ENCODE measurements around the gene EFNA4. TPM values are rescaled to one million over a fixed set of nuclear protein-coding genes. Genes with fewer than 3 reads are reported as not detected.

Gene EFNA4
- polyA plus RNA-seq, 1 donor (not counting 4 experiments of a cell fraction or from before 2014, with no cell fraction given) = 7.6 TPM

GRCh38 chr1:155023627-155024026 lies 39.9 kb upstream of the EFNA4 start:
- H3K27ac ChIP-seq (ENCODE audit: control insufficient read depth, insufficient read depth, low read length) = no peak overlapping the region
- H3K79me2 ChIP-seq (ENCODE audit: control insufficient read depth, insufficient read depth, low read length) = no peaks in the 10 kb centered on the region
- FAIRE-seq (no peak), DNase-seq (ENCODE audit: low read depth, low spot score) (no peak)
- H3K9me3 ChIP-seq (ENCODE audit: control insufficient read depth, low read depth, low read length) = no peaks in the 10 kb centered on the region
- TF ChIP-seq, protein P1, sequence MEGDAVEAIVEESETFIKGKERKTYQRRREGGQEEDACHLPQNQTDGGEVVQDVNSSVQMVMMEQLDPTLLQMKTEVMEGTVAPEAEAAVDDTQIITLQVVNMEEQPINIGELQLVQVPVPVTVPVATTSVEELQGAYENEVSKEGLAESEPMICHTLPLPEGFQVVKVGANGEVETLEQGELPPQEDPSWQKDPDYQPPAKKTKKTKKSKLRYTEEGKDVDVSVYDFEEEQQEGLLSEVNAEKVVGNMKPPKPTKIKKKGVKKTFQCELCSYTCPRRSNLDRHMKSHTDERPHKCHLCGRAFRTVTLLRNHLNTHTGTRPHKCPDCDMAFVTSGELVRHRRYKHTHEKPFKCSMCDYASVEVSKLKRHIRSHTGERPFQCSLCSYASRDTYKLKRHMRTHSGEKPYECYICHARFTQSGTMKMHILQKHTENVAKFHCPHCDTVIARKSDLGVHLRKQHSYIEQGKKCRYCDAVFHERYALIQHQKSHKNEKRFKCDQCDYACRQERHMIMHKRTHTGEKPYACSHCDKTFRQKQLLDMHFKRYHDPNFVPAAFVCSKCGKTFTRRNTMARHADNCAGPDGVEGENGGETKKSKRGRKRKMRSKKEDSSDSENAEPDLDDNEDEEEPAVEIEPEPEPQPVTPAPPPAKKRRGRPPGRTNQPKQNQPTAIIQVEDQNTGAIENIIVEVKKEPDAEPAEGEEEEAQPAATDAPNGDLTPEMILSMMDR (optimal IDR thresholded peaks at IDR 0.05 in 1 of 3, IDR thresholded peaks at IDR 0.05 in 1 of 3, conservative IDR thresholded peaks at IDR 0.05 in 1 of 3; ENCODE audit: extremely low read depth in 1 of 3, insufficient read depth in 2 of 3, low read length in 3 of 3) = no peak
- no peak for TF ChIP-seq EZH2 (IDR thresholded peaks at IDR 0.05; ENCODE audit: low read length)
- peaks cover 22% of the 10 kb centered on the region for H3K4me1 ChIP-seq (ENCODE audit: control insufficient read depth, extremely low read depth, insufficient read depth, low read length)
- no peak overlapping the region for H3K4me3 ChIP-seq (ENCODE audit: control insufficient read depth in 2 of 3, extremely low read depth in 1 of 3, insufficient read depth in 2 of 3, low read depth in 1 of 3, low read length in 3 of 3)
- H3K4me2 ChIP-seq (ENCODE audit: control insufficient read depth, extremely low read depth, insufficient read depth, low read depth, low read length) = no peak overlapping the region
- dilution Hi-C loops (cut with MboI; ENCODE audit: extremely low pct_ligation_motif_present, low sequenced_read_pairs) = no loop called here
- H3K27me3 ChIP-seq (ENCODE audit: control insufficient read depth, extremely low read depth, insufficient read depth, low read length) = no peaks in the 10 kb centered on the region
- H3K9ac ChIP-seq (ENCODE audit: control insufficient read depth, extremely low read depth, insufficient read depth, low read length) = no peak overlapping the region
- H4K20me1 ChIP-seq (ENCODE audit: control insufficient read depth, extremely low read depth, insufficient read depth, low read length) = no peaks in the 10 kb centered on the region
- no peak overlapping the region for H2AFZ ChIP-seq (ENCODE audit: control insufficient read depth, low read length)
- H3K36me3 ChIP-seq (ENCODE audit: control insufficient read depth in 2 of 2, extremely low read depth in 1 of 2, insufficient read depth in 2 of 2, low read length in 2 of 2) = peaks cover 3% of the 10 kb centered on the region in 2 experiments
- H3K9me1 ChIP-seq (ENCODE audit: control insufficient read depth, extremely low read depth, insufficient read depth, low read length) = no peaks in the 10 kb centered on the region

DNA sequence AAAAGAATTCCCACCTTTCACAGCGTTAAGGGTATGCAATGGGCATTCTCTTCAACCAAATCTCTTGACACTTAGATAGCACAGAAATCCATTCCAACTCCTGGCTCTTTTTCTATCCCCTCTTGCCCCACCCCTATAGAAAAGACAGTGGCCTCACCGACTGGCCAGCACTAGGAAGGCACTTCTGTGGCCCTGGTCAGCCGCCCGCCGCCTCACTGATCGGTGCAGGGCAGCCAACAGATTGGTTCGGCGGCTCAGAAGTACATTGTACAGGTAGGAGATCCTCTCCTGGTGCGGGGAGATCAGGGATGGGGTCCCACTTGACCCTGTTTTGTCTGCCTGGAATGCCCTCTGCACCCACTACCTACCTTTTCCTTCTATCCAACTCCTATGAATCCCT lies 39.2 kb upstream of the EFNA4 start:
- no peak for TF ChIP-seq EZH2 (IDR thresholded peaks at IDR 0.05; ENCODE audit: low read length)
- TF ChIP-seq, protein P1 (optimal IDR thresholded peaks at IDR 0.05 in 1 of 3, IDR thresholded peaks at IDR 0.05 in 1 of 3, conservative IDR thresholded peaks at IDR 0.05 in 1 of 3; ENCODE audit: extremely low read depth in 1 of 3, insufficient read depth in 2 of 3, low read length in 3 of 3) = no peak
- H2AFZ ChIP-seq (ENCODE audit: control insufficient read depth, low read length) = no peak overlapping the region
- H3K36me3 ChIP-seq (ENCODE audit: control insufficient read depth in 2 of 2, extremely low read depth in 1 of 2, insufficient read depth in 2 of 2, low read length in 2 of 2) = no peaks in the 10 kb centered on the region
- DNase-seq (ENCODE audit: low read depth, low spot score) (no peak), FAIRE-seq (no peak)
- no peaks in the 10 kb centered on the region for H3K9me1 ChIP-seq (ENCODE audit: control insufficient read depth, extremely low read depth, insufficient read depth, low read length)
- dilution Hi-C loops (cut with MboI; ENCODE audit: extremely low pct_ligation_motif_present, low sequenced_read_pairs) = no loop called here
- no peak overlapping the region for H3K4me2 ChIP-seq (ENCODE audit: control insufficient read depth, extremely low read depth, insufficient read depth, low read depth, low read length)
- H3K79me2 ChIP-seq (ENCODE audit: control insufficient read depth, insufficient read depth, low read length) = no peaks in the 10 kb centered on the region
- H3K27ac ChIP-seq (ENCODE audit: control insufficient read depth, insufficient read depth, low read length) = no peak overlapping the region
- peaks cover 22% of the 10 kb centered on the region for H3K4me1 ChIP-seq (ENCODE audit: control insufficient read depth, extremely low read depth, insufficient read depth, low read length)
- H3K9ac ChIP-seq (ENCODE audit: control insufficient read depth, extremely low read depth, insufficient read depth, low read length) = no peak overlapping the region
- no peaks in the 10 kb centered on the region for H3K27me3 ChIP-seq (ENCODE audit: control insufficient read depth, extremely low read depth, insufficient read depth, low read length)
- H4K20me1 ChIP-seq (ENCODE audit: control insufficient read depth, extremely low read depth, insufficient read depth, low read length) = no peaks in the 10 kb centered on the region
- H3K9me3 ChIP-seq (ENCODE audit: control insufficient read depth, low read depth, low read length) = no peaks in the 10 kb centered on the region
- no peak overlapping the region for H3K4me3 ChIP-seq (ENCODE audit: control insufficient read depth in 2 of 3, extremely low read depth in 1 of 3, insufficient read depth in 2 of 3, low read depth in 1 of 3, low read length in 3 of 3)

Measured in keratinocyte (primary cell).